Measurements from ENCODE around the gene MZT2A.
"Not testable (repeated sequence)": the region's sequence is repeated elsewhere in the genome, so short reads cannot be mapped to it uniquely, and the experiment has no call there.

The MZT2A gene

DNA sequence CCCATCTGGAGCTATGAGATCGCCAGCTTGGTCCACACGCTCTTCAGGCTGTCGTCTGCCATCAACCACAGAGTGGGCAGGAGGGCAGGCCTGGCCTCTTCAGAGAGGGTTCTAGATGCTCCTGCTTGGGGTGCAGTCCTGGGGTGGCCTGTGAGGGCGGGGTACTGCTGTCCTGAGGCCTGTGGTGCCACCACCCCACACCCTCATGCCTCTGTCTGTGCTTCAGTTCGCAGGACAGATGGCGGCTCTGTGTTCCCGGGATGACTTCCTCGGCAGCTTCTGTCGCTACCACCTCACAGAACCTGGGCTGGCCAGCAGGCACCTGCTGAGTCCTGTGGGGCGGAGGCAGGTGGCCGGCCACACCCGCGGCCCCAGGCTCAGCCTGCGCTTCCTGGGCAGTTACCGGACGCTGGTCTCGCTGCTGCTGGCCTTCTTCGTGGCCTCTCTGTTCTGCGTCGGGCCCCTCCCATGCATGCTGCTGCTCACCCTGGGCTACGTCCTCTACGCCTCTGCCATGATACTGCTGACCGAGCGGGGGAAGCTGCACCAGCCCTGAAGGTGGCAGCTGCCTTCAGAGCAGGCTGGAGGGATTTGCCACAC, 27.8 kb upstream of the MZT2A start:
- not testable (repeated sequence) for DNase-seq

DNA sequence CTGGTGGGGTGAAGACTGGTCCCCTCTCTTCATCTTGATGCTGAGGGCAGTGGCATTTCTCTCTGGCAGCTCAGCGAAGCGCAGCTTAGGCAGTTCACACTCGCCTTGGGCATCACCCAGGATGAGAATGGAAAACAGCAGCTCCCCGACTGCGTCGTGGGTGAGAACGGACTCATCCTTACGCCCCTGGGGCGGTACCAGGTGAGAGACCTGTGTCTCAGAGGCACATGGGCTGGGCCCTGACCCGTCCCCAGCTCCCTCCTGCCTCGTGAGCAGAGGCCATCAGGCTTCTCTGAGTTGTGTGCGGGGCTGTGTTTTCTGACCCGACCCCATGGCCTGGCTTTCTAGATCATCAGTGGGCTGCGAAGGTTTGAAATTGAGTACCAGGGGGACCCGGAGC, 27.3 kb upstream of the MZT2A start:
- no peak for DNase-seq

DNA sequence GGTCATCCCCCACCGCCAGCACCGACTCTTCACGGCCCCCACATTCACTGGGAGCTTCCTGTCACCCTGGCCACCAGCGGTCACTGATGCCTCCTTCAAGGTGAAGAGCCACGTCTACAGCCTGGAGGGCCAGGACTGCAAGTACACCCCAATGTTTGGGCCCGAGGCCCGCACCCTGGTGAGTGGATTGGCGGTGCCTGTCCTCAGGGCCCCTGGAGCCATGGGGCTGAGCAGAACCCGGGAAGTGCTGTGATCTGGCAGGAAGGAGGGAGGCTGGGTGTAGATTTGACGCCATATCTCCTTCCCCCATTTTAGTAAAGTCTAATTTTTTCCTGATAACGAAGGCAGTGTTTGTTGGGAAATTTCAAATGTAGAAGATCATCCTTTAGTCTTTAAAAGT, 26.3 kb upstream of the MZT2A start:
- DNase-seq, result not testable (repeated sequence)

DNA sequence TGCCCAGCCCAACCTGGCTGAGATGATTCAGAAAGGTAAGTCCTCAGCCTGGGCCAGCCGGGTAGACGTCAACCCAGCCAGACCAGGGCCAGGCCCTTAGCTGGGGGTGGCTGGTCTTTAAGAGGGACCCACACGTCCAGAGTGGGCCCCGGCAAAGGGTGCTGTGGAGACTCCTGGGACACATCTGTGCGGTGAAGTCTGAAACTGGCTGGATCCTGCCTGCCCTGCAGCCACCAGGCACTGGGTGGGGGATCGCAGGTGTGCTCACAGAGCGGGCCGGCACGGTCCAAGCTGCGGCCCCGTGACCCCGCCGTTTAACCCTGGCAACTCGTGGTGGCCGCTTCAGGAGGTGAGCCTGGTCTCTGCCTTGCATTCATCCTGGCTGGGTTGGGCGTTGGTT, 25.7 kb upstream of the MZT2A start:
- not testable (repeated sequence) for DNase-seq

DNA sequence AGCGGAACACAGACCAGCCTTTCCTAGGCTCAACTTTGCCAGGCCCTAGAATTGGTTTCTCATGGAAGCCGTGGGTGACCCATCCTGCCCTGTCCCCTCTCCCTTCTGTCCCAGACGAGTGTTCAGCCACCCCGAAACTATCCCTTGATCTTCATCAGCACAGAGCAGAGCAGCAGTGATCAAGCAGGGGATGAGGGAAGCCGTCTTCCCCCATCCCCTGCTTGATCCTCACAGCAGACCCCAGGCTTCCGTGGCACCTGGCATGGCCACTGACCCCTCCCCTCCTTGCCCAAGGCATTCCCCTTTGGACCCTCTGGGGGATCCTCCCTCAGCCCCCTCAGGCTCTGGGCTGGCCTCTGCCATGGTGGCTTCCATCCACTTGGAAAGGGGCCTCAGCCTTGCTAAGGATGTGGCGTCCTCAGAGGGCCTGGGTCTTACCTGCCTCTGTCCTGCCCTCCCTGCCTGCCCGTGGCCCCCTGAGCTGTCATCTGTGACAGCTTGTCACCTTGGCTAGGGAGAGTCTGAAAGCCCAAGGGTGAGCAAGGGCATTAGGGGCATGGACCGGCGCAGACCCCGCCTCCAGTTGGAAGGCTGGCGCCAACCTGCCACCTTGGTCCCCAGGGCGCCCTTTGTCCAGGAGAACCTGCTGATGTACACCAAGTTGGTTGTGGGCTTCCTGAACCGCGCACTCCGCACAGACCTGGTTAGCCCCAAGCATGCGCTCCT, 25.1 kb upstream of the MZT2A start:
- no peak for DNase-seq

DNA sequence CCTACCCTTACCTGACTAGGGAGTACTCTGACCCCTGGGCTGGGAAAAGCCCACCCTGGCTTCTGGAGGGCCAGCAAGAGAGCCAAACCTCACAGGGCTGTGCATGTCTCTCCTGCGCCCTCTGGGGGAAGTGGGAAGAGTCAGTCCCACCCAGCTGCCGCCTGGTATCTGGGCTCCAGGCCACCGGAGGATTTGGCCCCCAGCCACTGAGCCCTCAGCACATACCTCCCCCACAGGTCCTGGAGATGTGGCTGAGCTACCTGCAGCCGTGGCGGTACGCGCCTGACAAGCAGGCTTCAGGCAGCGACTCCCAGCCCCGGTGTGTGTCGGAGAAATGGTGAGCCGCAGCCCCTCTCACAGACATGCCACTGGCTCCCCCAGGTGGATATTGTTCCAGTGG, 24.4 kb upstream of the MZT2A start:
- not testable (repeated sequence) for DNase-seq

DNA sequence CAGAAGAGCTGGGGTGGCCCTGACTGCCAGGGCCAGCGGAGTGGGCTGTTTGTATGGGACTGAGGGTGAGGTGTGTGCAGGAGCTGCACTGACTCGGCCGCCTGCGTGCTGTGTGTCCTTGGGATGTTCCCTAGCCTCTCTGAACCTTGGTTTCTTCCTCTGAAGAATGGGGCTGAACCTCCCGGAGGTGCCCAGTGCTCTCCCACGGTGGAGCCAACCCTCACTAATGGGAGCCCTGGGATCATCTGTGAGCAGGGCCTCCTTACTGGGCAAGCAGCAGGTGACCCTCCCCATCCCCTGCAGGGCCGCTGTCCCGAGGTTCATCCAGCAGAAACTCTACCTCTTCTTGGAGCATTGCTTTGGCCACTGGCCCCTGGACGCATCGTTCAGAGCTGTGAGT, 23.8 kb upstream of the MZT2A start:
- no peak for DNase-seq

DNA sequence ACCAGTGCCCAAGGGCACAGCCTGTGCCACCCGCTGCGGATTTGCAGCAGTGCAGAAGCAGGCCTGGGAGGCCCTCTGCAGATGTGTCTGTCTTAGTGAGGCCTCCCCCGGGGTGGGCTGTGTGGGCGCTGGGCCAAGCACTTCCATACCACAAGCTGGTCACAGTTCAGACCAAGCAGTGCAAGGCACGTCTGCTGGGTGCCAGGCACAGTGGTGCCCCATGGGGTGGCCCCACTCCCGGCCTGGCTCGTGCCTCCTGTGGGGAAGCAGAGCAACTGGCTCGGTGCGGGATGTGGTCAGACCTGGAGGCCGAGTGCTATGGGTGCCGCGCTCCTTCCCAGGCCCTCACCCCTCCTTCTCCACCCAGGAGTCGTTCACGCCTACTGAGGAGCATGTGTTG, 23.0 kb upstream of the MZT2A start:
- not testable (repeated sequence) for DNase-seq

DNA sequence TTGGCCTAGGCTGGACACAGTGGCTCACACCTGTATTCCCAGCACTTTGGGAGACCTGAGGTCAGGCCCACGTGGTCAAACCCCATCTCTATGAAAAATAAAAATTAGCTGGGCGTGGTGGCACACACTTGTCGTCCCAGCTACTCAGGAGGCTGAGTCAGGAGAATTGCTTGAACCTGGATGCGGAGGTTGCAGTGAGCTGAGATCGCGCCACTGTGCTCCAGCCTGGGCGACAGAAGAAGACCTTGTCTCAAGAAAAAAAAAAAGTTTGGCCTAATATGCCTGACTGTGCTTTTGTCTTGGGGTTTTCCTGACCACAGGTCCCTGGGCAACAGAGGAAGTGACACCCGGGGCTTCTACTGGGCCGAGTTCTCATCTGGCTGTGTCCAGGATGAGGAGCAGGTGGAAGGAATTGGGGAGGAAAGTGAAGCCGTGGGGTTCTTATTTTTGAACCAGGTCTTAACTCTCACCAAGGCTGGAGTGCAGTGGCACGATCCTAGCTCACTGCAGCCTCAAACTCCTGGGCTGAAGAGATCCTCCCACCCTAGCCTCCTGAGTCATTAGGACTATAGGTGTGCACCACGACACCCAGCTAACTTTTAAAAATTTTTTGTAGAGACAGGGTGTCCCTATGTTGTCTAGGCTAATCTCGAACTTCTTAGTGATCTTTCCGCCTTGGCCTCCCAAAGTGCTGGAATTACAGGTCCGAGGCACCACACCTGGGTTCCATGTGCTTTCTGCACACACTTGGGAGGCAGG, 22.4 kb upstream of the MZT2A start:
- DNase-seq, result not testable (repeated sequence)

DNA sequence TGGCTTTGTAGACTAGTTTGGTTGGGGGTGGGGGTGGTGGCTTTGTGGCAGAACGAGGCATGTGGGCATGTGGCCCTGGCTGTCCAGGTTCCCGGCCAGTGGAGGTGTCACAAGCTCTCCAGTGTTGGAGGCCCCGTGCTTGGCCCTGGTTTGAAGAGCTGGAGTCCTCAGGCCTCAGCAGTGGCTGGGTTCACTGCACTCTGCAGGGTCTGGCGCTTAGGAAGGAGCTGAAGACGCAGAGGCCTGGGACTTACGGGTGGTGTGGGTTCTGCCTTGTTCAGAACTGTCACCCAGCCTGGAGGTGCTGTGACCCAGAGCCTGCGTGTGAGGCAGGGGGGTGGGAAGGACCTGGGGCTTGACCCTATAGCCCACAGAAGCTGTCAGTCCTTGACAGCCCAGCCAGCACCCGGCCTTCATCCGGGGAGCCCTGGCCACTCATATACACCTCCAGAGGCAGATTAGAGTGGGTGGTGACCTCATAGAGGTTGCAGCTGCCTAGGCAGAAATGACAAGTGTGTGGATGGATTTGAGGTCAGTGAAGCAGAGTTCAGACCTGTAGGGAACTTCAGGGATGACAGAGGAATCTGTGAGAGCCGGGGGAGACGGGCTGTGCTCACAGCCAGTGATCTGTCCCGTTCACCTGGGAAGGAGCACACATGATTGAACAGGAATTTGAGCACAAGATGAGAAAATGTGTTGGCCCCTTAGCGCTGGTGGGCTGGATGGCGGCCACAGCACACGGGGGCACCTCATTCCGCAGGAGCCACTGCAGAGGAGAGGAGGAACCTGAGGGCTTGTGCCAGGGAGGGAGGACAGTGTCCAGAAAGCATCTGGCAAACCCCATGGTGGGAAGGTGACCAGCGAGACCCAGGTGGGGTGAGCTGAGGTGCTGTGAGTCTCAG, 20.0 kb upstream of the MZT2A start:
- not testable (repeated sequence) for DNase-seq

DNA sequence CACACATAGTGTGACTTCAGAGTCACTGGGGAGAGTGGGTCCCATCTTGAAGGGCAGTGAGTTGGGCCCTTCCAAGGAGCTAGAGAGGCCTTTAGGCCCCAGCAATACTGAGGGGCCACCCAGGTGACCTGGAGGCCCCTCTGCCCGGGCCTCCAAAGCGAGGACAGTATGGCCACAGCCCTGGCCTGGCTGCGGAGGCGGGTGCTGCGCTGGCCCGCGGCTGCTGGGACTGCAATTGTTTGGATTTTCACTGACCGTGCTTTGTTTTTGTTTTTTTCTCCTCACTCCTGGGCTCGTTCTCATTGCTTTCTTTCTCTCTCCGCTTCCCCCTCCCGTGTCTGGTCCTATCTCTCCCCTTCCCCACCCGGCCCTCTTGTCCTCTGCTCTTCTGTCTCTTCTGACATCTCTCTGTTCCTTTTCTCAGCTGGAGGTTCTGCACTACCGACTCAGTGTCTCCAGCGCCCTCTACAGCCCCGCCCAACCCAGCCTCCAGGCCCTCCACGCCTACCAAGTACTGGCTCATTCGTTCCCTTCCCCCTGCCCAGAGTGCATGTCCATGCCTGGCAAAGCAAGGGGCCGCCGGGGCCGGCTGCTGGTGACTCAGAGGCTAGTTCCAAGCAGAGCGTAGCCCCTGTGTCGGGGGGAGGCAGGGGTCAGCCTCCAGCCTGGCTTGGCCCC, 19.2 kb upstream of the MZT2A start:
- DNase-seq, result not testable (repeated sequence)

DNA sequence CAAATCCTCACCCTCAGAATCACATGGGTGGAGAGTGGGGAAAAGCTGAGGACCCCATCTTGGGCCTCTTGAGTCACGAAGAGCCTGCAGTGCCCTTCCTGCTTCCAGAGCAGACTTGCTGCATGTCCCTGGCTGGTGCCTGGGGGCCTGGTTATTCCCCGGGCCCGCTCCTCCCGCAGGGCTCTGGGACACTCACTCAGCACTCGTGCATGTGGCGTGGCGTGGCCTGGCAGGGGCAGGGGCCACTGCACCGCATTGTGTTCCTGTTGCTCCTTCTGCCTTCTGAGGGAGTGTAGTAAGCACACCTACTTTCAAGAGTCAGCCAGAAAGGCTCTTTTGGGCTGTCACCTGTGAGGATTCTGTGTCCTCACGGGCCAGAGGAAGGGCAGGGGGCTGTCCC, 17.4 kb upstream of the MZT2A start:
- DNase-seq, result no peak

DNA sequence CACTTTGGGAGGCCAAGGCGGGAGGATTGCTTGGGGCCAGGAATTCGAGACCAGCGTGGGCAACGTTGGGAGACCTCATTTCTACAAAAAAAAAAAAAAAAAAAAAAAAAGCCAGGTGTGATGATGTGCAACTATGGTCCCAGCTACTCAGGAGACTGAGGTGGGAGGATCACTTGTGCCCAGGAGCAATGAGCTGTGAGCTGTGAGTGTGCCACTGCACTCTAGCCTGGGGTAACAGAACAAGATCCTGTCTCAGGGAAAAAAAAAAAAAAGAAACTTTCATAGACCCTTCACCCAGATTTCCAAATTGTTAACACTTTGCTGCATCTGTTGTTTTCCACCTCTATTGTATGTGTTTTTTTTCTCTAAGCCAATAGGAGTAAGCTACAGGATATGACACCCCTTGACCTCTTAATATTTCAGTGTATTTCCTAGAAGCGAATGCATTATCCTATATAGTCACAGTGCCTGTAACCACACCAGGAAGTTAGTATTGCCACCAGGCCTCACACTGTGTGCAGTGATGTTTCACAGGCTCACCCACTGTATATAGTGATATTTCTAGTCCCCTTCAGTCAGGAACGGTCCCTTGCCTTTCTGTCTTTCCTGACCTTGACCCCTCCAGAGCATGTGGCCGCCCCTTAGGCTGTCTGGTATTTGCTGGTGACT, 12.0 kb upstream of the MZT2A start:
- not testable (repeated sequence) for DNase-seq

DNA sequence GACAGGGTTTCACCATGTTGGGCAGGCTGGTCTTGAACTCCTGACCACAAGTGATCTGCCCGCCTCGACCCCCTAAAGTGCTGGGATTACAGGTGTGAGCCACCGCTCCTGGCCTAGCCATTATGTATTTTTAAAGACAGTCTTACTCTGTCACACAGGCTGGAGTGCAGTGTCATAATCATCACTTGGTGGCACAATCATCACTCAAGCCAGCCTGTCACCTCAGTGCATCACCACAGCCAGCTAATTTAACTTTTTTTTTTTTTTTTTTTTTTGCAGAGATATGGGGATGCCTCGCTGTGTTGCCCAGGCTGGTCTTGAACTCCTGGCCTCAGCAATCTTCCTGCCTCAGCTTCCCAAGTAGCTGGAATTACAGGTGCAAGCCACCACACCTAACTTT, 11.4 kb upstream of the MZT2A start:
- DNase-seq, result not testable (repeated sequence)

DNA sequence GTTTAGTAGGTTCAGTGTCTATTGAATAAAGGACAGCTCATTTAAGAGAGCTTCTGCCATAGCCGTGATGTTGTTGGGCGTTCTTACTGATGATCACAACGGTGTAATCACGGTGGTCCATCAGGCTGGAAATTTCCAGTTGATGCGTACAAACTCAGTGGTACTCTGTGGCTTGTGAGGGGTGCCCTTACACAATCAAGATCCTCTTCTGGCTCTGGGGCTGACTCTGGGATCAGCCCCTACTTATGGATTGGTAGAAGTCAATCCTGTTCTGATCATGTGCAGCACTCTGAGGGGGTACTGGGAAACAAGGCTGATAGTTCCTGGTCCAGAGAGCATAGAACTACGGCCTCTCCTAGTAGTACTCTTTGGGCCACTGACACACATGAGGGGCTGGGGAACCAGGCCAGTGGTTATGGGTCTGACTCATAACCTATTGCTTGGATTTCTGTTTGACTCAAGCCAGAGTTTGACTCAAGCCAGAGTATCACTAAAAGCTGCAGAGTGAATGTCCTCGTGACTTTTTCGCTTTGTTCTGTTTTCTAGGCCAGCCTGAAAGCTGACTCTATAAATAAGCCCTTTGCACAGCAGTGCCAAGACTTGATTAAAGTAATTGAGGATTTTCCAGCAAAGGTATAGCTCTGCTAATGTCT, 6.2 kb upstream of the MZT2A start:
- DNase-seq, result not testable (repeated sequence)

DNA sequence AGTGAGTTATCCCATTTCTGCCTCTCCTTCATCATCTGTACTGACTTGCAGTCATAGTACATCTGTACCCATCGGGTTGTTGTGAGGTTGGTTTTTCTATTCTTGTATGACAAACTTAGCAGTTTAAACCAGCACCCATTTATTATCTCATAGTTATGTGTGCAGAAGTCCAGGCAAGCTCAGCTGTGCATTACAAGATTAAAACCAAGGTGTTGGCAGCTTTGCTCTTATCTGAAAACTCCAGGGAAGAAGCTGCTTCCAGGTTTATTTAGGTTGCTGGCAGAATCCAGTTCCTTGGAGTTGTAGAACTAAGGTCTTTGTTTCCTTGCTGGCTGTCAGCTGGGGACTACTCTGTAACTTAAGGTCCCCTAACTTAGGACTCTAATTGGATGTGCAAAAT, 3.3 kb upstream of the MZT2A start:
- not testable (repeated sequence) for DNase-seq

DNA sequence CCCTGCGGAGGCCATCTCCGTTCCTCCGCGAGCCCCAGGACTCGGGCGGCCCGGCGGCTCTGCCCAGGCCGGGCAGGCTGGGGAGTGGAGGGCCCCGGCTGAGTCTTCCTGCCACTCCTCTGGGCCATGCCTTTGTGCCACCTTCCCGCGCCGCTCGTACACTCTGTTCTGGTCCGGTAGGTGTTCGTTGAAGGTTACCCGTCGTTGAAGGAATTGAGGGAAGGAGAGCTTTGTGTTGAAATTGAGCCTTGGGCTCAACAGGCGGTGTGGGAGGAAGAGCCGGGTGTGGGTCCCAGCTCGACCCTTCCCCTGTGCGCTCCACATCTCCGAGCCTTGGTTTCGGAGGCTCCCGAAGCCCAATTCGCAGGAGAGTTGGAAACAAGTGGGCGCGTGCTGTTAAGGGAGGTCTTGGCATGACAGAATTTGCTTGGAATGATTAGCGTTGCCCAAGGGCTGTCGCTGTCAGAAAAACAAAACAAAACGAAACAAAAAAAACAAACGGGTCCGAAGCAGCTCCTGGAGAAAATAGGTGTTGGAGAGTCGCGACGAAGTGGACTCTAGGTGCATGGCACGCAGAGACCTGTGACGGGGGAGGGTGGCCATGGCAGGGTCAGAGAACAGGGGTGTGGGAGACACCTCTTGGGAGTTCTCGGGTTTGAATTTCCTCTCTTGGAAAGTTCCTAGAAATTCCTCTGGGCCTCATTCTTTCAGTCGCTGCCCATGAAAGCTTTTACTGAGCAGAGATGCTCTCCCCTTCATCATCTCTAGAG, 1.2 kb upstream of the MZT2A start:
- no peak for DNase-seq

DNA sequence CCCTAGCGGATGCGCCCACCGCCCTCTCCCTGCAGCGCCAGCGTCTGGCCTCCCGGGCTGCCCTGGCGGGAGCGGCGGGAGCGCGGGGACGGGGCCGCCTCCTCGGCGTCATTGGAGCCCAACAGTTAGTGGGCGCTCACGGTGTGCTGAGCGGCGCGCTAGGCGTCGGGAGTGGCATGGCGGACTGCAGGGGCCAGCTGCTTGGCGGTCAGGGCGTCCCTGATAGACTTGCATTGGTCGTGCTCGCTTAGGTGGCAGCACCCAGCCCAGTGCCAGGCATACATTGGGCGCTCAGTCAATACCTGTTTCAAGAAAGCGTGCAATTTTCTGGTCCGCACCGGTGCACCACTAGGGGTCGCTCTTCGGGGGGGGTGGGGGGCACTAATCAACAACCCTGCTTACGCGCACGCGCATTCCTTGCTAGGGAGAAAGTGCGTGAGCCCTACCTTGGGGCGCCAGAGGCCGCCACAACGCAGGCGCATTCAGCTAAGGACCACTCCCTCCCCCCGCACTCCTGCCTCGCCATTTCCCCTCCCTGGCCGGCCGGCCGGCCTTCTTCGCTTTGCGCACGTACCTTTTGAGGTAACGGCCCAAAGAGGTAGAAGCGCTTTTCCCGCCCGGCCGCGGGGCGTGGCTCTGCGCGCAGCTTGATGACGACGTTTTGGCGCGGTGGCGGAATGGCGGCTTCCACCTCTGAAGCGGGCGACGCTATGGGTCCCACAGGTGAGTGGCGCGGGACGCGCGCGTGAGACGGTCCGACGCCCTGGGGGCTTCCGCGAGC, 411 bp upstream of the MZT2A start:
- peak; percentile 98 for DNase-seq

DNA sequence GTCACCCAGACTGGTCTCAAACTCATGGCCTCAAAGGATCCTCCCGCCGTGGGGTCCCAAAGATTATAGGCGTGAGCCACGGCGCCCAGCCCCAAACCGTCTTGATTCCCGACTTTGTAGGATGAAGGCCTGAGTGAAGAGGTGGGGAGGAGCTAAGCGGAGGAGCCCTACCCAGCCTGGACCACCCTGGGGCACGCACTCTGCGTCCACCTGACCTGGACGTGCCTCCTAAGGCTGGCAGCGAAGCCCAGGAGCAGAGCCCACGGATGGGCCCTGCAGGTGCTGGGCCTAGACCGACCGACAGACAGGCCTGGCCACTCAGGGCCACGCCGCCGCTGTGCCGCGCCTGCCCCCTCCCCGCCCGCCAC, 744 bp downstream of the MZT2A start:
- DNase-seq, result peak; percentile 65

All from retina (tissue), 1 donor.